Measurements from ENCODE around the gene FIGN. TPM values are rescaled to one million over a fixed set of nuclear protein-coding genes. Genes with fewer than 3 reads are reported as not detected.

Gene FIGN
- total RNA-seq, 1 donor = 2.5 TPM

DNA sequence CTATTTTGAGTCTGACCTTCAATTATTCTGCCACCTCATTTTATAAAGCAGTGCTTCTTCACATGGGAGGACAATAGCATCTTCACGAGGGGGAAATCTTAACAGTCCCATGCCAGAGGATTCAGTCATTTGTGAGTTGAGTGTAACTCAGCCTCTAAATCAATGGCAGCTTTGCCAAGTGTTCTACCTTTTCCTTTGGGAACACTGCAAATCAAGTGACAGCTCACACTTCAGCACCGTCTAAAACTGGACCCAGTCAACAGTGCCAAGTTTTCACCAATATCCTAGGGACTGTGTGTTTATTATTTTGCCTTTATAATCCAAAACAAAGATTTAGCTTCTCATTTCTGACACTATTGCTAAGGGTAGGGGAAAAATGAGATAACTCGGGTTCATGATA is 133.6 kb downstream of the FIGN start:
- H3K9me3 ChIP-seq (ENCODE audit: low read depth, low read length) = no peaks in the 10 kb centered on the region

DNA sequence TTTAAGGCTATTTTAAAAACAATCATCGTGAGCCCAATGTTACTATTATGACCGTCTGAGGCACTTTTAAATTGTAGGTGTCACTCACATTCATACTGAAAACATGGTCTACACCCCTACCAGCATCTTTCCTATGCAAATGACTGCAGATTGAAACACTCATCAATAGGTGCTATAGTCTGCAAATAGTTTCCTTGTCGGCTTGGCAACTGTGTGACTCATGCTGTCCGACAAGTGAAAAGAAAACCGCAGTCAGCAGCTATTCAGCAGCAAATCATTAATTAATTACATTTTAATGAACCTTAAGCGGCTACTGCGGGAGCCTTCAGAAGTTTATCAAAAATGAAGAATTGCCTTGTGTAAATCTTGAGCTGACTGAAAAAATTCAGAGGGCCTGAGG is 134.4 kb downstream of the FIGN start:
- TF ChIP-seq, protein P1, sequence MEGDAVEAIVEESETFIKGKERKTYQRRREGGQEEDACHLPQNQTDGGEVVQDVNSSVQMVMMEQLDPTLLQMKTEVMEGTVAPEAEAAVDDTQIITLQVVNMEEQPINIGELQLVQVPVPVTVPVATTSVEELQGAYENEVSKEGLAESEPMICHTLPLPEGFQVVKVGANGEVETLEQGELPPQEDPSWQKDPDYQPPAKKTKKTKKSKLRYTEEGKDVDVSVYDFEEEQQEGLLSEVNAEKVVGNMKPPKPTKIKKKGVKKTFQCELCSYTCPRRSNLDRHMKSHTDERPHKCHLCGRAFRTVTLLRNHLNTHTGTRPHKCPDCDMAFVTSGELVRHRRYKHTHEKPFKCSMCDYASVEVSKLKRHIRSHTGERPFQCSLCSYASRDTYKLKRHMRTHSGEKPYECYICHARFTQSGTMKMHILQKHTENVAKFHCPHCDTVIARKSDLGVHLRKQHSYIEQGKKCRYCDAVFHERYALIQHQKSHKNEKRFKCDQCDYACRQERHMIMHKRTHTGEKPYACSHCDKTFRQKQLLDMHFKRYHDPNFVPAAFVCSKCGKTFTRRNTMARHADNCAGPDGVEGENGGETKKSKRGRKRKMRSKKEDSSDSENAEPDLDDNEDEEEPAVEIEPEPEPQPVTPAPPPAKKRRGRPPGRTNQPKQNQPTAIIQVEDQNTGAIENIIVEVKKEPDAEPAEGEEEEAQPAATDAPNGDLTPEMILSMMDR (IDR thresholded peaks at IDR 0.05; ENCODE audit: extremely low read depth, low read depth, low read length) = no peak
- no peak overlapping the region for H3K4me2 ChIP-seq (ENCODE audit: insufficient read depth, low read length)
- H3K36me3 ChIP-seq (ENCODE audit: insufficient read depth, low read length) = no peaks in the 10 kb centered on the region
- peaks cover 6% of the 10 kb centered on the region for H3K4me1 ChIP-seq (ENCODE audit: insufficient read depth, low read length)
- H3K9me3 ChIP-seq (ENCODE audit: low read depth, low read length) = no peaks in the 10 kb centered on the region
- H3K4me3 ChIP-seq (ENCODE audit: insufficient read depth, low read length) = no peak overlapping the region
- no peaks in the 10 kb centered on the region for H3K27me3 ChIP-seq (ENCODE audit: insufficient read depth, low read length)
- H3K27ac ChIP-seq (ENCODE audit: low read depth, low read length) = no peak overlapping the region
- no peak overlapping the region for H2AFZ ChIP-seq (ENCODE audit: low read length)
- no peak for DNase-seq (ENCODE audit: insufficient read length, low spot score, missing footprints)
- no peaks in the 10 kb centered on the region for H4K20me1 ChIP-seq (ENCODE audit: insufficient read depth, low read length)
- no peaks in the 10 kb centered on the region for H3K79me2 ChIP-seq (ENCODE audit: insufficient read depth, low read length)

More for the DNA sequence above, 133.6 kb downstream of the FIGN start:
- TF ChIP-seq, protein P1 (IDR thresholded peaks at IDR 0.05; ENCODE audit: extremely low read depth, low read depth, low read length) = no peak
- no peaks in the 10 kb centered on the region for H3K79me2 ChIP-seq (ENCODE audit: insufficient read depth, low read length)
- no peaks in the 10 kb centered on the region for H3K36me3 ChIP-seq (ENCODE audit: insufficient read depth, low read length)
- no peaks in the 10 kb centered on the region for H4K20me1 ChIP-seq (ENCODE audit: insufficient read depth, low read length)
- no peak overlapping the region for H3K4me3 ChIP-seq (ENCODE audit: insufficient read depth, low read length)
- H3K4me2 ChIP-seq (ENCODE audit: insufficient read depth, low read length) = no peak overlapping the region
- H2AFZ ChIP-seq (ENCODE audit: low read length) = no peak overlapping the region
- H3K27ac ChIP-seq (ENCODE audit: low read depth, low read length) = no peak overlapping the region
- DNase-seq (ENCODE audit: insufficient read length, low spot score, missing footprints) = no peak
- no peaks in the 10 kb centered on the region for H3K27me3 ChIP-seq (ENCODE audit: insufficient read depth, low read length)
- H3K4me1 ChIP-seq (ENCODE audit: insufficient read depth, low read length) = peaks cover 6% of the 10 kb centered on the region

DNA sequence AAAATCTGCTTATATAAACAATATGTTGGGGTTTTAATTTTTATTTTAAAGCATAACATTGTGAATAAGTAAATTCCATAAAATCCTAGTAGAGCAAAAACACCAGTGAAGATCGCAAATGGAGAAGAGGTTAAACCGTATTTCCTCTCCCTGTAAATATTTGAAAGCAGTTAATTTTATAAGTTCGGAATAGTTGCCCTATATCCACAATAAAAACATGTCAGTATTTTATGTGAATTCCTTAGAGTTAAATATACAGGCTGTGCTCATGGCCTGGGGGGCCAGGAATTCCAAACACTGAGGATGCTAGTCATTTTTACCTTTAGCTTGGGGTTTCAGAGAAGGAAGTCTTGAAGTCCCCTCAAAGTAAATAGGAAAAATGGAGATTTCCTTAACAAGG is 135.0 kb downstream of the FIGN start:
- DNase-seq (ENCODE audit: insufficient read length, low spot score, missing footprints) = no peak
- Histone ChIP-seq H3K9me3 (ENCODE audit: low read depth, low read length) (no peaks in the 10 kb centered on the region), H3K36me3 (ENCODE audit: insufficient read depth, low read length) (no peaks in the 10 kb centered on the region), H3K4me2 (ENCODE audit: insufficient read depth, low read length) (no peak overlapping the region), H3K27ac (ENCODE audit: low read depth, low read length) (no peak overlapping the region), H3K27me3 (ENCODE audit: insufficient read depth, low read length) (no peaks in the 10 kb centered on the region), H2AFZ (ENCODE audit: low read length) (no peak overlapping the region), H4K20me1 (ENCODE audit: insufficient read depth, low read length) (no peaks in the 10 kb centered on the region), H3K4me1 (ENCODE audit: insufficient read depth, low read length) (peaks cover 6% of the 10 kb centered on the region), H3K79me2 (ENCODE audit: insufficient read depth, low read length) (no peaks in the 10 kb centered on the region), H3K4me3 (ENCODE audit: insufficient read depth, low read length) (no peak overlapping the region)
- TF ChIP-seq, protein P1 (IDR thresholded peaks at IDR 0.05; ENCODE audit: extremely low read depth, low read depth, low read length) = no peak

- no peak for DNase-seq (ENCODE audit: insufficient read length, low spot score, missing footprints)
These were observed 140.8 kb downstream of the FIGN start for GRCh38 chr2:163595028-163595427.

More at GRCh38 chr2:163595028-163595427, 140.8 kb downstream of the FIGN start:
- H3K27me3 ChIP-seq (ENCODE audit: insufficient read depth, low read length) = no peaks in the 10 kb centered on the region
- H2AFZ ChIP-seq (ENCODE audit: low read length) = peak overlapping the region; percentile 8
- no peaks in the 10 kb centered on the region for H3K36me3 ChIP-seq (ENCODE audit: insufficient read depth, low read length)
- H3K27ac ChIP-seq (ENCODE audit: low read depth, low read length) = peak overlapping the region; percentile 6
- no peak overlapping the region for H3K4me3 ChIP-seq (ENCODE audit: insufficient read depth, low read length)
- H3K4me2 ChIP-seq (ENCODE audit: insufficient read depth, low read length) = peak overlapping the region; percentile 29
- no peaks in the 10 kb centered on the region for H3K79me2 ChIP-seq (ENCODE audit: insufficient read depth, low read length)
- no peaks in the 10 kb centered on the region for H3K9me3 ChIP-seq (ENCODE audit: low read depth, low read length)
- TF ChIP-seq, protein P1 (IDR thresholded peaks at IDR 0.05; ENCODE audit: extremely low read depth, low read depth, low read length) = no peak
- peaks cover 11% of the 10 kb centered on the region for H3K4me1 ChIP-seq (ENCODE audit: insufficient read depth, low read length)
- H4K20me1 ChIP-seq (ENCODE audit: insufficient read depth, low read length) = no peaks in the 10 kb centered on the region
